GDM1 (cell line): Measurements from ENCODE around the gene HIVEP3.

Experiments
- DNase-seq: peaks from one replicate; lab custom pipeline; 2025; lab: John Stamatoyannopoulos, UW

The HIVEP3 gene

GRCh38 chr1:41495210-41495948, 423.3 kb downstream of the HIVEP3 start:
- DNase-seq, result no peak

- DNase-seq, result no peak
Measured at GRCh38 chr1:41494351-41495209, 424.1 kb downstream of the HIVEP3 start.

DNA sequence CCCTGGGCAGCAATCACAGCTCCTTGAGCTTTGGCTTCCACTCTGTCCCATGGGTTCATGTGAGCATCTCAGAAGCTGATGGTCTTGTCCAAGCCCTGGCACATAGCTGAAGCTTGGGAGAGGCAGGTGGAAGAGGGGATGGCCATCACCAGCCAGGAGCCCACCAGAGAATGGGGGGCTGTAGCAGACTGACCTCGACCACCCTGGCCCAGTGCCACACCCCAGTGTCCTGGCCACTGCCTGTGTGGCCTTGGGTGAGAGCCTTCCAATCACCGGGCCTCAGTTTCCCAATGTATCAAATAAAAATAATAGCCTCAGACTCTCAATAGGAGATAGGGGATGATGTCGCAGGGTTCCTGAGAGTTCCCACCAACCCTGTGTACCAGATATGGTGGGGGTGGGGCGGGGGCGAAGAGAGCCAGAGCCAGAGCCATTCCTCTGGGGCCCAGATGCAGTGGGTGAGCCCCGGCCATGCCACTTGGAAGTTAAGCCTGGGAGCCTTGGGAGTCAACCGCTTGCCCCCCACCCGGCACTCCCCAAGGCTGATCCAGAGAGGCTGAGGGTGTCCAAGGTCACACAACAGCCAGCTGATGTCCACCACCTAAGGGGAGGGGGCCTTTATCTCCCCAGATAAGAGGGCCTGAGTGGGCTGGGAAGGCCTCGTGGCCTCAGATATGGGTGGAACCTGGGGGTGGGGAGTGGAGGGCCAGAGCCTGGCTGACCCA, 424.9 kb downstream of the HIVEP3 start:
- no peak for DNase-seq

- DNase-seq, result no peak
Measured at GRCh38 chr1:41493117-41493536, 425.6 kb downstream of the HIVEP3 start.

- peak; percentile 19 for DNase-seq
Measured at GRCh38 chr1:41492341-41492848, 426.3 kb downstream of the HIVEP3 start.

GRCh38 chr1:41490911-41491310, 427.8 kb downstream of the HIVEP3 start:
- no peak for DNase-seq

DNA sequence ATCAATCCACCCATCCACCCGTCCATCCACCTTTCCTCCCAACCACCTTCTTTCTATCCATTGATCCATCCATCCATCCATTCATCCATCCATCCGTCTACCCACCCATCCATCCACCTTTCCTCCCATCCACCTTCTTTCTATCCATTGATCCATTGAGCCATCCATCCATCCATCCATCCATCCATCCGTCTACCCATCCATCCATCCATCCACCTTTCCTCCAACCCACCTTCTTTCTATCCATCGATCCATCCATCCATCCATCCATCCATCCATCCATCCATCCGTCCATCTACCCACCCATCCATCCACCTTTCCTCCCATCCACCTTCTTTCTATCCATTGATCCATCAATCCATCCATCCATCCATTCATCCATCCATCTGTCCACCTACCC, 429.2 kb downstream of the HIVEP3 start:
- DNase-seq, result no peak

- DNase-seq, result no peak
Measured at GRCh38 chr1:41488040-41488951, 430.4 kb downstream of the HIVEP3 start.

DNA sequence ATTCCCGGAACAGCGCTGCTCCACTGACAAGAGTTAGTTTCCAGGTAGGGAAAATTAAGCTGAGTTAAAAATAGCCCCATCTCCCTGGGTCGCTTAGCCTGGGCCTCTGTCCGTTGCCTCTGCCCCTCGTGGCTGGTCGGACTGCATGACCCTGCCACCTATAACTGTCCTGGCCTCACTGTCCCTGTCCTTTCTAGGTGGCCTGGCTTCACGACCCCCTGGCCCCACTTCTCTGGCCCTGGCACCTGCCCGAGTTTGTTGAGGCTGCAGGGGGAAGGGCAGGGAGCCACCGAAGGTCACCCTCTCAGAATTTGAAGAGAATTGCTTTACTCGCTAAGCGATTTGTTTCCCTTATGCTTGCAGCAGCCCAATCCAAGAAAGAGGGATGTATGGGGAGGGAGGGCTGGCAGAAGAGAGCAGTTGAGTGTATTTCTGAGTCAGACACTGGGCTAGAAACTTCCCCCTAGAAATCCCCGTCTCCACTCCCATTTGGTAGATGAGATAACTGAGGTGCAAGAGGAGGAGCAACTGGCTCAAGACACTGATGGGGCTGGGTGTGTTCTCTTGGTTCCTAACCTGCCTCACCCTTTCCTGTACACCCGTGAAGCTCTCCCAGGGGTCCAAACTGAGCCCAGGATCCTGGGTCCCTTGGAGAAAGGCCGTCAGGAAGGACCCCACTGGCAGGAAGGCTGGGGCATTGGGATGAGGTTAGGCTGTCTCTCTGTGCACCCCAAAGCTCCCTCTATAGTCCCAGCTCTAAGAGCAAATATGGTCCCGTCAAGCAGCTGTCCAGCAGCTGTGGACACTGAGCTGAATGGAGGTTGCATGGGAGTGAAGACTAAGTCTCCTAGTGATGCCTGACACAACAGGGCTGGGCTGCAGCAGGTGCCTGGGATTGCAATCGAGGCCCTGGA, 431.3 kb downstream of the HIVEP3 start:
- no peak for DNase-seq

DNA sequence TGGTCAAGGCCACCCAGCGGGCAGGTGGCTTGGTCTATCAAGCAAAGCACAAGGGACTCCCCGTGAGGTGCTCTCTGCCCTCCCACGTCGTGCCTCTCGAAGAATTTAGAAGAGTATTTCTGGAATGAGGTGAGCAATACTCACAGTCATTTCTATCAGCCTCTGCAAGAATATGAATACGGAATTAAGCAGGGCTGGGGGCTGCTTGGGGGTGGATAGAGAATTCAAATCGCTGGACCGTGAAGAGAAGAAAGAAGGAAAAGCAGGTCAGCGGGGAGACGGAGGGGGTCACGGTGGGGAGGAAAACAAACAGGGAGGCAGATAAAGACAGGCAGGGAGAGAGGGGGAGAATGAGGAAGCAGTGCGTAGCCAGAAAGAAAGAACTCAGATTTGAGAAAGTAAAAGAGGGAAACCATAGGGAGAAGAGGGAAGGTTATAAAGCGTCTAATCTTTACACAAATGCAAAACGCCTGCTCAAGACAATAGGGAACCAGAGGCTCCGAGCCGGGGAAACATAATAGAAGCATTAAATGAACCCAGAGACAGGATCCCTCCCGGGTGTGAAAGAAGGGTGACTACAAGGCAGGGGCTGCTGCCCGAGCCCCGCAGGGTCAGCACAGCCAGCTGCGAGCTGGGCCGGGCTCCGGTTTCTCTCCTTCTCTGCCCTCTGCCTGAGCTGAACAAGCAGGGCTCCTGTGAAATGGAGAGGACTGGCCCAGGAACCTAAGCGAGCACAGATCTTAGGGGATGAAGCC, 432.2 kb downstream of the HIVEP3 start:
- no peak for DNase-seq

- DNase-seq, result no peak
Measured at GRCh38 chr1:41486053-41486370, 432.7 kb downstream of the HIVEP3 start.

- no peak for DNase-seq
Measured at GRCh38 chr1:41485605-41486004, 433.1 kb downstream of the HIVEP3 start.

- DNase-seq, result no peak
Measured at GRCh38 chr1:41484402-41485241, 434.1 kb downstream of the HIVEP3 start, which contains the start of gene EDN2. Gene EDN2 (minus strand): TSS chr1:41484683. CDS start chr1:41484601, 82 bp downstream.

DNA sequence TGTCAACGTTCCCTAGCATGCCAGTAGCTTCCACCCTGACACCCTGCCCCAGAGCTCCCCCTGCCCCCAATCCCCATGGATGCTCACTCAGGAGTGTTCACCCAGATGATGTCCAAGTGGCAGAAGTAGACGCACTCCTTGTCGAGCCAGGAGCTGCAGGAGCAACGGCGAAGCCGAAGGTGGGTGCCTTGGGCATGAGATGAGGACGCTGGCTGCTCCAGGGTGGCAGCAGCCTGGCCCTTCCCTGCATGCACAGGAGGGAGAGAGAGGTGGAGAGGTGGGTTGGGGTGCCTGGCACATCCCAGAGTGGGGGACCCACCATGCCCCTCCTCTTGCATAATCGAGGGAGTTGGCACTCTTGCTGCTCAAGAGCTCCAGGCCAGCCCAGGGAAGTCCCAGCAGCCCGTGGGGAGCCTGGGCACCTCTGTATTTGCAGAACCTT, 434.7 kb downstream of the HIVEP3 start:
- no peak for DNase-seq

DNA sequence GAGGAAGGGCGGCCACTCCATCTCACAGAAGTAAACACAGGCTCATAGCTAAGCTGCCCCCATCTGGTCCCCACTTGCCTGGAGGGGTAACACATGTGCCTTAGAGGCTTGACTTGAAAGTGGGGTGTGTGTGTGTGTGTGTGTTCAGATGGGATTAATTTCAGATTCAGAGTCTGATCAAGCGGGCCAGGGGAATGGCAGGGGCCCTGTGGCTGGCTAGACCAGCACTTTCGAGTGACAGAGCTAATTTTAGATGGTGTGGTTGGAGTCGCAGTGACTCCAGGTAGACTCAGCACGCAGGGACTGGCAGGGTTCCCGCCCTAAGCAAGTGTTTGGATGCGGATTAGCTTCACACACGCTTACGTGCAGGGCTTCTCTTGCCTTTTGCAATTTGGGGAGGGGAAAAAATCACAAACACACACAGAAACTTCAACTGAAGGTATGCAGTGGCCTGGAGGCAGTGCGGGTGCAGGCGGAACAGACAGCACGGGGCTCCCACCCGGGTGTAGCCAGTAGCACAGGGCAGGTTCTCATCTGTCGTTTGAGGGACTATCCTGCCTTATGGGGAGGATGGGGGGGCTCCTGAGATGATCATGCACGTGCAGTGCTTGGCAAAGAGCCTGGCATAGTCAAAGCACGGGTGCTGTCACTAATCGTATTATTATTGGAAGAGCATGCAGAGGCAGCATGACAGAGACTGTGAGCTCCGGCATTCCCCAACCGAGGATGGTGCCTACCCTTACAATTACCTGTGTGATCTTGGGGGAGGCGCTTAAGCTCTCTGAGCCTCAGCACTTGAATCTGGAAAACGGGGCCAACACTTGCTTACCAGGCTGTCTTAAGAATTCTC, 435.5 kb downstream of the HIVEP3 start:
- DNase-seq, result no peak

- DNase-seq, result no peak
Measured at GRCh38 chr1:41482001-41482765, 436.5 kb downstream of the HIVEP3 start.
